WTC11 (cell line): ENCODE data around the gene F8. TPM values are rescaled to one million over a fixed set of nuclear protein-coding genes. Genes with fewer than 3 reads are reported as not detected.

Experiments used
- ATAC-seq: fragments of 200-7000 bp; cut with Tn5 transposase; 2 replicates; pipeline ENCODE4 v1.10.0; 2021; ENCODE audit warnings: mild to moderate bottlenecking, moderate library complexity
- CTCF ChIA-PET: fragments of 300-600 bp; sonication (Branson Sonifier 250); formaldehyde crosslinking; loops from one replicate; lab custom pipeline; 2021; ENCODE audit warnings: antibody characterized with exemption; lab: Charles Lee
- POLR2A ChIA-PET: fragments of 350-600 bp; sonication (Branson Sonifier 250); formaldehyde crosslinking; loops from one replicate; lab custom pipeline; 2021; ENCODE audit warnings: antibody characterized with exemption; lab: Charles Lee
- DNase-seq: peaks from one replicate; pipeline ENCODE4 v3.0.0; 2021; ENCODE audit warnings: low spot score
- H3K27ac Mint-ChIP-seq: 2 replicates; pipeline ENCODE4 v1.8.0; 2021; ENCODE audit warnings: mixed read lengths
- H3K27me3 Mint-ChIP-seq: 2 replicates; pipeline ENCODE4 v1.8.0; 2021; ENCODE audit warnings: low read depth, mild to moderate bottlenecking, moderate library complexity, mixed read lengths
- H3K36me3 Mint-ChIP-seq: 2 replicates; pipeline ENCODE4 v1.8.0; 2021; ENCODE audit warnings: mixed read lengths
- H3K4me1 Mint-ChIP-seq: 2 replicates; pipeline ENCODE4 v1.8.0; 2022; ENCODE audit warnings: mixed read lengths
- H3K4me3 Mint-ChIP-seq: 2 replicates; pipeline ENCODE4 v1.8.0; 2021; ENCODE audit warnings: mild to moderate bottlenecking, moderate library complexity, mixed read lengths
- H3K9me3 Mint-ChIP-seq: 2 replicates; pipeline ENCODE4 v1.8.0; 2021; ENCODE audit warnings: mixed read lengths
- AR ChIP-seq: fragments of 250-450 bp; sonication (Bioruptor Pico); IDR thresholded peaks from 2 replicates; pipeline ENCODE4 v1.9.0; 2021; ENCODE audit warnings: mild to moderate bottlenecking
- ETV6 ChIP-seq: sonication (generic); formaldehyde crosslinking; IDR thresholded peaks from 2 replicates; pipeline ENCODE4 v1.8.1; 2022; ENCODE audit warnings: mild to moderate bottlenecking, missing genetic modification reagents
- FOXK1 ChIP-seq: sonication (generic); formaldehyde crosslinking; IDR thresholded peaks from 2 replicates; pipeline ENCODE4 v1.8.0; 2022; ENCODE audit warnings: mild to moderate bottlenecking, moderate library complexity, missing genetic modification reagents
- GTF2I ChIP-seq: fragments of 250-450 bp; sonication (Bioruptor Pico); conservative IDR thresholded peaks from 2 replicates; pipeline ENCODE4 v1.4.0; 2021; ENCODE audit warnings: mild to moderate bottlenecking
- JUN ChIP-seq: sonication (generic); formaldehyde crosslinking; IDR thresholded peaks from 2 replicates; pipeline ENCODE4 v1.8.0; 2023; ENCODE audit warnings: mild to moderate bottlenecking, missing genetic modification reagents
- KAT7 ChIP-seq: sonication (generic); formaldehyde crosslinking; IDR thresholded peaks from 2 replicates; pipeline ENCODE4 v1.8.1; 2023; ENCODE audit warnings: missing genetic modification reagents, mild to moderate bottlenecking, borderline replicate concordance
- PRDM15 ChIP-seq: sonication (generic); formaldehyde crosslinking; IDR thresholded peaks from 2 replicates; pipeline ENCODE4 v1.8.0; 2022; ENCODE audit warnings: missing genetic modification reagents
- RELA ChIP-seq: sonication (generic); formaldehyde crosslinking; IDR thresholded peaks from 2 replicates; pipeline ENCODE4 v1.8.1; 2022; ENCODE audit warnings: missing genetic modification reagents, mild to moderate bottlenecking, borderline replicate concordance
- TCF7 ChIP-seq: sonication (generic); formaldehyde crosslinking; IDR thresholded peaks from 2 replicates; pipeline ENCODE4 v1.8.0; 2022; ENCODE audit warnings: mild to moderate bottlenecking, low read depth, missing genetic modification reagents, moderate library complexity
- TEAD1 ChIP-seq: sonication (generic); formaldehyde crosslinking; IDR thresholded peaks from 2 replicates; pipeline ENCODE4 v1.8.0; 2022; ENCODE audit warnings: mild to moderate bottlenecking, missing genetic modification reagents
- TEAD4 ChIP-seq: sonication (generic); formaldehyde crosslinking; IDR thresholded peaks from 2 replicates; pipeline ENCODE4 v1.8.0; 2022; ENCODE audit warnings: mild to moderate bottlenecking, missing genetic modification reagents
- ZBTB21 ChIP-seq: sonication (generic); formaldehyde crosslinking; IDR thresholded peaks from 2 replicates; pipeline ENCODE4 v1.8.1; 2023; ENCODE audit warnings: mild to moderate bottlenecking, missing genetic modification reagents, borderline replicate concordance
- ZBTB43 ChIP-seq: sonication (generic); formaldehyde crosslinking; IDR thresholded peaks from 2 replicates; pipeline ENCODE4 v1.8.1; 2023; ENCODE audit warnings: mild to moderate bottlenecking, missing genetic modification reagents
- ZNF121 ChIP-seq: sonication (generic); formaldehyde crosslinking; IDR thresholded peaks from 2 replicates; pipeline ENCODE4 v1.8.0; 2023; ENCODE audit warnings: missing genetic modification reagents
- ZNF416 ChIP-seq: fragments of 250-450 bp; sonication (Bioruptor Pico); IDR thresholded peaks from 2 replicates; pipeline ENCODE4 v1.9.0; 2021; ENCODE audit warnings: mild to moderate bottlenecking, inconsistent platforms
- ZNF423 ChIP-seq: fragments of 250-450 bp; sonication (Bioruptor Pico); IDR thresholded peaks from 2 replicates; pipeline ENCODE4 v2.1.2; 2022; ENCODE audit warnings: mild to moderate bottlenecking, moderate library complexity
- ZNF532 ChIP-seq: fragments of 250-450 bp; sonication (Bioruptor Pico); IDR thresholded peaks from 2 replicates; pipeline ENCODE4 v1.9.0; 2021; ENCODE audit warnings: mild to moderate bottlenecking, borderline replicate concordance
- ZNF671 ChIP-seq: fragments of 250-450 bp; sonication (Bioruptor Pico); IDR thresholded peaks from 2 replicates; pipeline ENCODE4 v1.8.0; 2021; ENCODE audit warnings: mild to moderate bottlenecking
- ZSCAN18 ChIP-seq: fragments of 250-450 bp; sonication (Bioruptor Pico); IDR thresholded peaks from 2 replicates; pipeline ENCODE4 v2.1.2; 2022; ENCODE audit warnings: mild to moderate bottlenecking, moderate library complexity
- total RNA-seq: library from RNA; stranded (reverse); gene quantifications from 3 replicates; pipeline ENCODE4 v1.2.3, GENCODE V29; 2021

Gene F8
- total RNA-seq, 1 experiment from 2014 or later = 1.6 TPM

- no peak for TF ChIP-seq PRDM15 (CRISPR knock-in tag)
- TF ChIP-seq ETV6 (CRISPR knock-in tag) = no peak
- TF ChIP-seq ZNF532 = no peak
- no peak for TF ChIP-seq KAT7 (CRISPR knock-in tag)
- TF ChIP-seq ZBTB43 (CRISPR knock-in tag) = no peak
- no peak for TF ChIP-seq JUN (CRISPR knock-in tag)
- no peak for TF ChIP-seq TEAD4
- TF ChIP-seq GTF2I (CRISPR knock-in tag) = no peak
- no peak for TF ChIP-seq ZSCAN18
- no peak for TF ChIP-seq ZBTB21 (CRISPR knock-in tag)
- TF ChIP-seq ZNF416 (CRISPR knock-in tag) = no peak
These were observed 31.1 kb upstream of the F8 start (continued) for GRCh38 chrX:155053656-155054055.

- Mint-ChIP-seq H3K9me3 (no peaks in the 10 kb centered on the region), H3K4me1 (peaks cover 8% of the 10 kb centered on the region), H3K36me3 (peaks cover 3% of the 10 kb centered on the region; the same call in 1 of the 2 replicates), H3K27ac (peak overlapping the region; percentile 45; the same call in 1 of the 2 replicates), H3K27me3 (no peaks in the 10 kb centered on the region), H3K4me3 (no peak overlapping the region)
- no peak for DNase-seq
- ChIA-PET POLR2A (no interaction called here), CTCF (no interaction called here)
- TF ChIP-seq ZNF671 (CRISPR knock-in tag) (no peak), RELA (CRISPR knock-in tag) (no peak), KAT7 (CRISPR knock-in tag) (no peak), TCF7 (no peak), TEAD1 (CRISPR knock-in tag) (no peak), ZBTB43 (CRISPR knock-in tag) (no peak), ZNF423 (CRISPR knock-in tag) (no peak), ZNF121 (CRISPR knock-in tag) (no peak), AR (CRISPR knock-in tag) (no peak), FOXK1 (no peak)
- no peak for ATAC-seq
These were observed 30.4 kb upstream of the F8 start for GRCh38 chrX:155052738-155053498.
